Smooth muscle cell (in vitro differentiated cells): Measurements from ENCODE around the gene TMEM185B. TPM values are rescaled to one million over a fixed set of nuclear protein-coding genes. Genes with fewer than 3 reads are reported as not detected.
A peak's percentile ranks its signal among the peaks of the same experiment; 100 is the strongest.

Experiments
- DNase-seq: peaks from one replicate; lab custom pipeline; 2025; ENCODE audit not compliant: unreplicated experiment; lab: John Stamatoyannopoulos, UW
- H2AFZ ChIP-seq: fragments of 200-600 bp; sonication (generic); 2 replicates; pipeline ENCODE4 v1.6.0; 2016; ENCODE audit warnings: antibody characterized with exemption, low read depth, mild to moderate bottlenecking
- H3F3A ChIP-seq: fragments of 200-600 bp; sonication (generic); 2 replicates; pipeline ENCODE4 v1.6.0; 2017; ENCODE audit warnings: antibody characterized with exemption, low read depth
- H3K27ac ChIP-seq: fragments of 200-600 bp; sonication (generic); 2 replicates; pipeline ENCODE4 v1.5.1; 2016; ENCODE audit warnings: low read depth, mild to moderate bottlenecking
- H3K27me3 ChIP-seq: fragments of 200-600 bp; sonication (generic); 2 replicates; pipeline ENCODE4 v1.6.1; 2016; ENCODE audit warnings: low read depth, mild to moderate bottlenecking
- H3K36me3 ChIP-seq: fragments of 200-600 bp; sonication (generic); 2 replicates; pipeline ENCODE4 v1.5.1; 2016; ENCODE audit warnings: low read depth
- H3K4me1 ChIP-seq: fragments of 200-600 bp; sonication (generic); 2 replicates; pipeline ENCODE4 v1.5.1; 2016; ENCODE audit warnings: low read depth
- H3K4me2 ChIP-seq: fragments of 200-600 bp; sonication (generic); 2 replicates; pipeline ENCODE4 v1.6.0; 2016; ENCODE audit warnings: mild to moderate bottlenecking
- H3K4me3 ChIP-seq: fragments of 200-600 bp; sonication (generic); 2 replicates; pipeline ENCODE4 v1.5.1; 2016; ENCODE audit warnings: mild to moderate bottlenecking
- H3K79me2 ChIP-seq: fragments of 200-600 bp; sonication (generic); 2 replicates; pipeline ENCODE4 v1.6.0; 2016; ENCODE audit warnings: low read depth, mild to moderate bottlenecking
- H3K9ac ChIP-seq: fragments of 200-600 bp; sonication (generic); 2 replicates; pipeline ENCODE4 v1.6.0; 2016; ENCODE audit warnings: low read depth
- H3K9me3 ChIP-seq: fragments of 200-600 bp; sonication (generic); replicated peaks from 2 replicates; pipeline ENCODE4 v1.5.1; 2016; ENCODE audit warnings: low read depth
- H4K20me1 ChIP-seq: fragments of 200-600 bp; sonication (generic); 2 replicates; pipeline ENCODE4 v1.6.0; 2016; ENCODE audit warnings: low read depth
- CTCF ChIP-seq: fragments of 200-600 bp; sonication (generic); IDR thresholded peaks from 2 replicates; pipeline ENCODE4 v1.5.1; 2017; ENCODE audit warnings: borderline replicate concordance, mild to moderate bottlenecking, antibody characterized with exemption; ENCODE audit not compliant: insufficient read depth, poor library complexity, severe bottlenecking
- WGBS: methylation state at CpG from one replicate; pipeline ENCODE4 v1.1.7; 2016; ENCODE audit warnings: low lambda C conversion rate; 5-methylcytosine and 5-hydroxymethylcytosine counted together
- polyA plus RNA-seq: library from polyadenylated mRNA; unstranded; fragments of >200 nt; fragmentation: Nextera tagmentation; extraction: Ambion mirVana; gene quantifications from 2 replicates; pipeline ENCODE4 v1.2.1, GENCODE V29; 2016
- total RNA-seq: library from RNA; depleted of rRNA; stranded (reverse); fragments of >200 nt; gene quantifications from 2 replicates; pipeline ENCODE4 v1.2.3, GENCODE V29; 2014

The TMEM185B gene
- total and polyA plus RNA-seq, 2 experiments from 2014 or later = 18.2 to 27.8 TPM

- H3K9ac ChIP-seq = peak overlapping the region; percentile 83
Observed at GRCh38 chr2:120222186-120223033, 790 bp downstream of the TMEM185B start.

GRCh38 chr2:120221616-120222015, 1.6 kb downstream of the TMEM185B start:
- no peak for DNase-seq
- Histone ChIP-seq H2AFZ (no peak overlapping the region), H3F3A (no peaks in the 10 kb centered on the region), H3K9ac (no peak overlapping the region), H3K36me3 (no peaks in the 10 kb centered on the region), H3K9me3 (no peaks in the 10 kb centered on the region), H3K27ac (no peak overlapping the region), H4K20me1 (peaks cover 3% of the 10 kb centered on the region), H3K79me2 (peaks cover 6% of the 10 kb centered on the region), H3K4me1 (peaks cover 4% of the 10 kb centered on the region), H3K4me2 (peak overlapping the region; percentile 91), H3K27me3 (no peaks in the 10 kb centered on the region), H3K4me3 (no peak overlapping the region)
- 95% methylated on average over 8 of the region's 8 CpGs for WGBS
- no peak for TF ChIP-seq CTCF

More at GRCh38 chr2:120222186-120223033, 790 bp downstream of the TMEM185B start:
- peaks cover 4% of the 10 kb centered on the region for H3K4me1 ChIP-seq
- no peaks in the 10 kb centered on the region for H3K9me3 ChIP-seq
- H3F3A ChIP-seq = no peaks in the 10 kb centered on the region
- H3K4me3 ChIP-seq = peak overlapping the region; percentile 87
- 85% methylated on average over 48 of the region's 49 CpGs for WGBS
- peak overlapping the region; percentile 71 for H2AFZ ChIP-seq
- H3K27ac ChIP-seq = peak overlapping the region; percentile 65
- no peaks in the 10 kb centered on the region for H3K27me3 ChIP-seq
- DNase-seq = no peak
- no peak for TF ChIP-seq CTCF
- peak overlapping the region; percentile 91 for H3K4me2 ChIP-seq
- H4K20me1 ChIP-seq = peaks cover 3% of the 10 kb centered on the region
- H3K79me2 ChIP-seq = peaks cover 6% of the 10 kb centered on the region
- H3K36me3 ChIP-seq = no peaks in the 10 kb centered on the region

GRCh38 chr2:120220756-120221155, 2.4 kb downstream of the TMEM185B start:
- H2AFZ ChIP-seq = no peak overlapping the region
- no peak for TF ChIP-seq CTCF
- H3K27me3 ChIP-seq = no peaks in the 10 kb centered on the region
- WGBS = 94% methylated on average over 2 of the region's 2 CpGs
- H3K9me3 ChIP-seq = no peaks in the 10 kb centered on the region
- H4K20me1 ChIP-seq = peaks cover 3% of the 10 kb centered on the region
- H3K36me3 ChIP-seq = no peaks in the 10 kb centered on the region
- no peak for DNase-seq
- peaks cover 4% of the 10 kb centered on the region for H3K4me1 ChIP-seq
- H3F3A ChIP-seq = no peaks in the 10 kb centered on the region
- H3K79me2 ChIP-seq = peaks cover 6% of the 10 kb centered on the region
- H3K4me3 ChIP-seq = no peak overlapping the region
- H3K9ac ChIP-seq = no peak overlapping the region
- H3K4me2 ChIP-seq = no peak overlapping the region
- H3K27ac ChIP-seq = no peak overlapping the region
